CD4-positive, alpha-beta T cell treated with Interferon alpha-2 for 1 hour (primary cell): Measurements from ENCODE around the gene TEKT3.

Experiments
- DNase-seq, 2 donors: peaks; one replicate each; pipeline ENCODE4 v3.0.0-alpha.2; 2020 to 2022

The TEKT3 gene

DNA sequence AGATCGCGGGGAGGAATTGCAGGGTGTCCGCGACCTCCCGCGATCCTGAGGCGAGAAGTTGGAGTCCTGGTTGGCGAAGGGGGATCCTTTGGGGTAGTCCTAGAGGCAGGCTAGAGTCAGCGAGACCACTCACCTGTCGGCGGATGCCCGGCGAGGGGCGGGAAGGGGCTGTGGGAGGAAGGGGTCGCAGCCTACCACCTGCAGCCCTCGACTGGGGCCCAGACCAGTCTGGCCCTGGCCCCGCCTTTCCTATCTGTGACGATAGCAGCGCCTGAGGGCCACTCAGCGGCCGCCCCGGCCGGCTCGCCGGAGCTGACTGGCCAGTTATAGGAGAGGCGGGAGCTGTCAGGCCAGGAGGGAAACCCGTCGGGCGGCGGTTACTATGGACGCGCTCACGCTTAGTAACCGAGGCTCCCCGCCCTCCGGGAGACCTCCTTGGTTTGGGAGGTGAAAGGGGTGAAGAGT lies at the start of gene TEKT3:
TSS of gene TEKT3 (minus strand) at position 213 of the 465 bp plus-strand sequence. CDS start 10,012 bp downstream, outside the sequence.
- DNase-seq: no peak

DNA sequence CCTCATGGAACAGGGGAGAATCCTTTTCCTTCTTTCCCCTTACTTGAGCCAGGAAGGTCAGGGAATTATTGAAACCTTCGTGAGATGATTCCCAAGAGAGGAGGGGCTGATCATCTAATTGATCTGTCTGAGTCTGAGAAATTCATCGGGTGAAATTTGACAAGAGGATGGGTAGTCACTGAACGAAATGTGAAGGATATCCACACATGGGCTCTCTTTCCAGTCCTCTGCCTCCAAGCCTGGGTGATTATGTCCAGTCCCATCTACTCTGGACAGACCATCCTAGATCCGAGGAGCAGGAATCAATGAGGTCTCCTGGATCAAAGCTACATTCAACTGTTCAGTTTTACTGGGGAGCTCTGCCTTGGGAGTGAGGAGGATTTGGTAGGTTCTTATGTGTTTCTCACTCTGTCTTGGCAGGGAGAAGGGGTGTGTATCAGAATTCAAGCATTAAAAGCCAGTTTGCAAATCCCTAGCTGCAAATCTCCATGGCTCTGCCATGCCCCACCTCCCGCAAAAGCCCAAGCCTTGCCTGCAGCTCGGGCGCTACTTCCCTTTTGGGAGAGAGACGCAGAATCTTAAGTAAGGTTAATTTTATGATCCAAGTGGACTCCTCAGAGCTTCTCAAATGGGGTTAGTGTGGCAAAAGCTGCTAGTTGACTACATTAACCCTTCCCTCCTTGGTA lies 47.1 kb upstream of the TEKT3 start:
- no peak for DNase-seq

DNA sequence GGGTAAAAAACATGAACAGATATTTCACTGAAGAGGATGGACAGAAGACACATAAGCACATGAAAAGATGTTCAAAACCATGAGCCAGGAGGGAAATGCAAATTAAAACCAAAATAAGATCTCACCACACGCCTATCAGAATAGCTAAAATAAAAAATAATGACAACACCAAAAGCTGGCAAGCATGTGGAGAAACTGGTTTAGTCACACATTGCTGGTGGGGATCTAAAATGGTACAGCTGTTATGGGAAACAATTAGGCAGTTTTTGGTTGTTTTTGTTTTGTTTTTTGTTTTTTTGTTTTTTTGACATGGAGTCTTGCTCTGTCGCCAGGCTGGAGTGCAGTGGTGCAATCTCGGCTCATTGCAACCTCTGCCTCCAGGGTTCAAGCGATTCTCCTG lies 44.7 kb upstream of the TEKT3 start:
- DNase-seq: no peak

DNA sequence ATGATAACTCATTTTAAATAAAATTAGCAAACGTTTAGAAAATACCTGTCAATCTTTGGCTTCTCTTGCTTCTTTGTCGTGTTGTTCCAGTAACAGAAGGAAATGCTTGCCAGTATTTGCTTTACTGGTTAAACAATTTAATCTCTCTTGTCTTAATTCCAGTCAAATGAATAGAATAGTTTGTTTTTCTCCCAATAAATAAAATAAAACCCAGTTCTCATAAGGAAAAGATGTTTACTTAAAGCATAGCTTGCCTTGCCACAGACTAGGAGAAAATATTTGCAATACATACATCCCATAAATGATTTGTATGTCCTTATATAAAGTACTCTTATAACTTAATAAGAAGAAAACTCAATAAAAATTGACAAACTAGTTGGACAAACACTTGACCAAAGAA lies 43.9 kb upstream of the TEKT3 start:
- no peak for DNase-seq

DNA sequence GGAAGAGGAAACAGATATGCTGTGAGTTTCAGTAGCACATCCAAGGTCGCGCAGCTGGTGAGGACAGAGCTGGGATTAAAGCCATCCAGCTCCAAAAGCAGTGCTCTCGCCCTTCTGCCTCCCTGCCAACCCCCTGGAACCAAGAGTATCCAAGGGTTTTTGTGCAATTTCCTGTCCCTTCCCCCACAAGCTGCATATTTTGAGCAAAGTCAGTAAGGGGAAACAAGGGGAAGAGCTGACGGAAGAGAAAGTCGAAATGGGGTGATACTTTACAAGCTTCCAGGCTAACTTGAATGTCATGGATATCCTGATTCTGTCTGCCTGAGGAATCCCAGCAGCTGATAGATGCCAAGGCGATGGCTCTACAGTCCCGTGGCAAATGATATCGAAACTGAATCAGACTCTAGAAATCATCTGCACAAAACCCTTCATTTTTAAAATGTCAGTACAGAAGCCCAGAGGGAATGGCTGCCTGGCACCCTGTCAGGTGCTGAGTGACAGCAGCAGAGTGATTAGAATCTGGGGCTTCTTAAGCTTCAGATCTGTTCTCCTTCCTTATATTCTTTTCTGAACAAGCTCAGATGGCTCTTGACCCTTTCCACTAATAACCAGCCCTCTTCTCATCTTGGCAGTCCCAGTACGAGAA lies 42.9 kb upstream of the TEKT3 start:
- DNase-seq: no peak

DNA sequence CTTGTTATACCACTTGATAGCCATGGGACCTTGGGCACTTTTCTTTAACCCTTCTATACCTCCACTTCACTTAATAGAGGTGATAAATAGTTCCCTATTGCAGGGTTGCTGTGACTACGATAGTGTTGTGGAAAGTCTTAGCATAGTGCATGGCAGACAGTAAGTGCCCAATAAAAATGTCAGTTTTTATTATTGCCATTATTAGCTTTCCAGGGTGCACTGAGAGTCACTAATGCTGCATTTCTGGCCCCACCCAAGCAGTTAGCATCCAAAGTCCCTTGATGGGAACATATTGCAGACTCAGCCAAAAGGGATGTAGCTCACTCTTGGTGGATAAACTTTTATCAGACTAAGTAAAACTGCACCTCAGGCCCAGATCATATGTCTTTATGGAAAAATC lies 41.5 kb upstream of the TEKT3 start:
- no peak for DNase-seq

DNA sequence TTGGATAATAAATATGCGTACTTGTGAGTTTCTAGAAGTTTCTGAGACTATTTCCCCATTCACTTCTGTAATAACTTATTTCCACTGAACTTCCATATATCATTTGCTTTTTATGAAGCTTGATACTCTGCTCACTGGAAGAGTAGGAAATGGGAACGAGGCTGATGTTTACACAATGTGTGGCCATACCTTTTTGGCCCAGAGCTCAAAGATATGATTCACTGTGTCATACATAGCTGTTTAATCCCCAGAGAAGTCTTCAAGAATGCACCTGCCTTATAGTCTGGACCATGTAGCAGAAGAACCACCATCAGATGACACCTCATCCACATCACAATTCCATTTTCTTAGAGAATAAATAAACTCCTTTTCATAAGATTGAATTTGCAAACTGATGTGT lies 40.3 kb upstream of the TEKT3 start:
- no peak for DNase-seq

DNA sequence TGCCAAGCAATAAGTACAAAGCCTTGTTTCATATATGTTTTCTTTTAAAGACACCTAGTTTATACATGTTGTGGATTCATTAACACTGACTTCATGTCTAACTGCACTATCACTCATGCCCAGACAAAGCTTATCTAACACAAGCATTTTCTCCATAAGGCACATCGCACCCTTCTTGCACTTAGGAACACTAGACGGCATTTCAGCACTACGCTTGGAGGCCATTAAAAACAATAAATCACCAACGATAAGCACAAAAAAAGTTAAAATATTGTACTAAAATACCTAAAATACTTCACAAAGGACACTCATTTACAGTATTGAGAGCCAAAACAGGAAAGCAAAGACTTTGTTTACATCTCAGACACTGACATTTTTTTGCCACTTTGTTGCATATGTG lies 39.0 kb upstream of the TEKT3 start:
- DNase-seq: no peak

DNA sequence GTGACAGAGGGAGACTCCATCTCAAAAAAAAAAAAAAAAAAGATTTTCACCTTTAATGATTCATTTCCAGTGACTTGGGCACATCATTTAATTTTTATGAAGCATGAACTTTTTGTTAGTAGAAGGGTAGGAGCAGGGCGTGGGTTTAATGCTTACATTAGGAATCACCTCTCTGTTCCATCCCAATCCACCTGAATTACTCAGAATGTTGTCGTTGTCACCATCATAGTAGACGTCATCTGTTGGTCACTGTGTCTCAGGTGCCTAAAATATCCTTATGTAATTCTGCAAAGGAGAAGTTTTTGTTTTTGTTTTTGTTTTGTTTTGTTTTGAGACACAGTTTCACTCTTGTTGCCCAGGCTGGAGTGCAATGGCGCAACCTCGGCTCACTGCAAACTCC lies 38.3 kb upstream of the TEKT3 start:
- no peak for DNase-seq

DNA sequence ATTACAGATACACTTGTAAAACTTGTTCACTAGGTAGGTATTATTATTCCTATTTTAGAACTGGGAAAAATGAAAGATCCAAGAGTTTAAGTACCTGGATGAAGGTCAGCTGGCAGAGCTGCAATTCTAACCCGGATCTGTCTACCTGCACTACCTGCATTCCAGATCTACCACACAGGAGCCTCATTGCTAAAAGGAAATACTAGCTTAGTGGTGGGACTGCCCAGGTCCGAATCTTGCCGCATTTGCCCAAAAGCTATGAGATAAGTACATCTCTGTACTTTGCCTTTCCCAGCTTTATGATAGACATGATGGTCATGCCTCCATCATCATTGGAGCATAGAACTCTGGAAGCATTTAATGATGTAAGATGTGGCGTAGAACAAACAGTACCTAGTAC lies 36.8 kb upstream of the TEKT3 start:
- no peak for DNase-seq

DNA sequence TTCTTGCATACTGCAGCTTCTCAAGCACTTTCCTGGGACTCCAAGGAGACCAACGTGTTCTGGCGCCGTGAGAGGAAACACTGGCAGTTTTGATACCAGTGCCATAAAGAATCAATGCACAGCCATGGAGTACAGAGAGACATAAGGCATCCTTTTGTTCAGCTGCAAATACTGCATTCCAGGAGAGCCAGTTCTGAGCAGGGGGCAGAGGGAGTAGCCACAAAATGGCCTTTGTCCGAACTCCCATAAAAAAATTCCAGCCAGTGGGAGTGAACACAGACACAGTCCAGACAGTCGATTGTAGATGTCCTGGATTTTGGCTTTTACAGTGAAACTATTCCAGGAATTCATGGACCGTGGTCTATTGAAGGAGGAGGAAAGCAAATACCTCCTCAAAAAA lies 36.2 kb upstream of the TEKT3 start:
- no peak for DNase-seq

DNA sequence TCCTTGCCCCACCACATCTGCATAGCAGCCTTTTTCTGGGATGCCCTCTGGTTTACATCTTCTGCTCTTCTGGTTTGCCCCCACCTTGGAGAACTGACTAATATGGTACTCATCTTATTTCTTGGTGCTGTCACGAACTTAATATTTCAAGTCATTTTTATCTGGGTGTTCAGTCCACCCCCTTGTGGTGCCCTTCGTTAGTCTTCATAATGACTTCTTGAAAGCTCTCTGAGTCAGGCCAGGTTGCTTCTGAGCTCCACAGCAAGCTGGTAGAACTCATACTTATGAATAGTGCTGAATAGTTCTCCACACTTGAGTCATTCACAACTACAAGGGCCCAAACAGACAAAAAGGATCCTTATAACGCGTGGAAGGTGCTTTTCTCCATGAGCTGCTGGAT lies 35.8 kb upstream of the TEKT3 start:
- DNase-seq: no peak

DNA sequence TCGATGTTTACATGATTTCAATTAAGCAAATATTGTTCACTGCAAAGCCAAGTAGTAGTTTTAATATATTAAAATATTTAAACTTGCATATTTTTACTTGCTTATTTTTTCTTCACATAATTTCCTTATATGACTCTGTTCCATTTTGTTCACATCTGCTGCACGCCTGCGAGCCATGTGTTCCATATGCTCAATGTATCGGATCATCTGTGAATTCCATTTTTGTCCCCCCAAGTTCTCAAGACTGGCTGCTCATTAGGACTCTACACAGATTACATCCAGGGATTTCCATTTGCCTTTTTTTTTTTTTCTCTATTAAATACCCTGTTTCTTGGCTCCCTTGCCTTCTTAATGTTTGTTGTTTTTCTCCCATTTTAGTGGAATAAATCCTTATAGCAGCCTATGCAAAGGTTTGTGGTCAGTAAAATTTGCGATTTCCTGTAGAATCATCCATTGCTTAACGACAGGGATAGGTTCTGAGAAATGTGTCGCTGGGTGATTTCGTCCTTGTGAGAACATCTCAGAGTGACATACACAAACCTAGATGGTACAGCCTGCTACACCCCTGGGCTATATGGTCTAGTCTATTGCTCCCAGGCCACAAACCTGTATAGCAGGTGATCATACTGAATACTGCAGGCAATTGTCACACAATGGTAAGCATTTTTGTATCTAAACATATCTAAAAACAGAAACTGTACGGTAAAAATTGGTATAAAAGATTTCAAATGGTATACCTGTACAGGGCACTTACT lies 30.2 kb upstream of the TEKT3 start:
- no peak for DNase-seq

DNA sequence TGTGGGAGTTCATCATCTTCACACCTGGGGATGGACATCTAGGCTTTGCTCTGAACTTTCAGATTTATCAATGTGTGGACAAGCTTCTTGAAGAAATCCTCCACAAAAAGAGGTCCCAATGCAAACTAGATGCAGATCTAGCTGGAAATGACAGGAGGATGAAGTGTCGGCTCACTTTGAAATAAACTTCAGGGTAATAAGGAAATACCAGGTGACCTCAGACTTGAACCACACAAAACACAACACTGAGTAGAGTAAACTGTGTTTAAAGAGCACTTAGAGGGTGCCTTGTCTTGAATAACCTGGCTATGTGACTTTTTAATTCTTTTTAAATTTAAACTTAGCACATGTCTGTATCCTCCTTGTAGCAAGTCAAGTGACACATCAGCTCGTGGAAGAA lies 27.2 kb upstream of the TEKT3 start:
- no peak for DNase-seq

DNA sequence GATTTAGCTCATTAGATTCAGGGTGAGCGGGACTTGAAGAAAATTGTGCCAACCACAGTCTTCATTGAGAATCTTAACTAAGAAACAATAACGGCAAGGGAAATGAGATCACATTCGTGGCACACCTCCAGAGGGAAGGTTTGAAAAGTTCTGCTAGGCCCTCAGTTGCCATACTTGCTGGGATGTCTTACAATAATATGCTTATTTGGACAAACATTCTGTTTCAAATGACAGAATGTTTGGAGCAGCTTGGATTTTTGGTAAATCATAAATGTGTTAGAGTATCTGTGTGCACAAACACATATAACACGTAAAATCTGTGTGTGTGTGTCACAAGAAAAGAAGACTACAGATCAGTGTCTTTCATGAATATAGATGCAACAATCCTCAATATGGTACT lies 24.6 kb upstream of the TEKT3 start:
- no peak for DNase-seq

DNA sequence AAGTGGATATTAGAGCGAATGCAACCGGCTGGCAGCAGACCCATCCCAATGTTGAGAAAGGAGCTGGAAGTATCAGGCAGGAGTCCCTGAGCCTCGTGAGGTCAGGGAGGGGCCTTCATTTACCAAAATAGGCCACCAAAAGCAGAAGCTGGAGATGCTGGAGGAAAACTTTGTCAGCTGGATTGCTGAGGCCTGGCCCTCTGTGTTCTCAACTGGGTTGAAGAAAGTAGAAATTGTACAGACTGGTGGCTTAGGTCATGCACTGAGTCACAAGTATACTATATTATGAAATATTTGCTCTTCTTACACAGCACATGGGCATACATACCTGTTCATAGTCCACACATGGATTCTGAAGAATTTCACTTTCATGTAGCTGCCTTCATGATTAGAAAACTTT lies 23.2 kb upstream of the TEKT3 start:
- DNase-seq: no peak

DNA sequence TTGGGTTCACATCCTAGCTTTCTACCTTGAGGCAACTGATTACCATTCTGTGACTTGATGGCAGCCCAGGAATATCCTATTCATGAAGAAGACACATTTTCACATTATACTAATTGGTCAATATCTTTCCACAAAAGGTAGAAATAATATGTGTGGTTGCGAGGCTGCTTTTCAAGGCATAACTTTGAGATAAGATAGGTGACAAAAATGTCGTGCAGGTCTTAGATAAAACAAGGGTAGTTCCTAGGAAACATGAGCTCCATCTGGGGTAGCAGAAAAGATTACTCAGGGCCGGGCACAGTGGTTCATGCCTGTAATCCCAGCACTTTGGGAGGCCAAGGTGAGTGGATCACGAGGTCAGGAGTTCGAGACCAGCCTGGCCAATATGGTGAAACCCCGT lies 22.3 kb upstream of the TEKT3 start:
- DNase-seq: no peak

DNA sequence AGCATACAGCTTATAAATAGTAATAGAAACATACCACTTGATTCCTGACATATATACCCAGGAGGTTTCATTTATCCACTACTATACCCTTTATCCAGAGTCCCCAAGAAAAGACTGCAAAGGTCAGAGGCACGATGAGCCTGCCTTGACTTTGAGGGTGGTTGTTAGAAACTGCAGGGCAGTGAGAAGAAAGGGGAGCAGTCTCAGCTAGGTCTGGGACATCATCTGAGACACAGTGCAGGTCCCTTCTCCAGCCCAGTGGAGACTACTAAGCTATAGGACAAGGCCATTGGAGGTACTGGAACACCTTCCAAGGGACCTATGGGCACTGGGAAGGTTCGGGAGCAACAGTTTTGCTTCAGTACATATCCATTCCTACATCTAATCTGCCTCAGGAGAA lies 20.2 kb upstream of the TEKT3 start:
- no peak for DNase-seq

DNA sequence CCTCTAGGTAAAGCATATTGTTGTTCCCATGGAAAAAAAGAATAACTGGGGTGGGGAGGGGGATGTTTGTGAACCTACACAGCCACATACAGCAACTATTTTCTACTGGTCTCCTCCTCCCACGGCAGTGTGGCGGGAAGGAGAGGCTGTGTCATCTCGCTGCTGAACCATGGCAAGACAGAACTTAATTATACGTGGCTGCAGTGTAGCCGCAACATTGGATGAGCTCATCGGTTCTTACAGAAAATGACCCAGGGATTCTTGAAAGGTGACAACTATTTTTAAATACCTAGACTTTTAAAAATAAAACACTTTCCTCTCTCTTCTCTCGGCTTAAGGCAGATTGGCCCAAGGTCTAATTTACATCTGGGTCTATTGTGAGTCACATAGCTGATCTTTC lies 19.8 kb upstream of the TEKT3 start:
- DNase-seq: no peak

DNA sequence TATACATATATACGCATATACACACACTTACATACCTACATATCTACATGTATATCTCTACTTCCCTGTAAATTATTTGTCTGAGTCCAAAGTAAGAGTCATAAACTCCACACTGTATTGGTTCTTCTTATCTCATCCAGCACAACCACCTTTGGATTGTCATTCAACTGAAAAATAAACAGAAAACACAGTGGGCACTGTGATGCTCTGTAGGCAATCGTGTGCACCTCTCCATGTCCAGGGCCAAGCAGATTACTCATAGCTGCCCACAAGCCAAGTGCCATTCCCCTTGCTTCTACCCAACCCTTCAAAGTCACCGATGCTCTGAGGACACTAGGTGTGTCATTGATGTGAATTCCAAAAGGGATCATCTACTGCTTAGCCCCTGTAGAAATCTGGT lies 12.9 kb upstream of the TEKT3 start:
- DNase-seq: no peak

DNA sequence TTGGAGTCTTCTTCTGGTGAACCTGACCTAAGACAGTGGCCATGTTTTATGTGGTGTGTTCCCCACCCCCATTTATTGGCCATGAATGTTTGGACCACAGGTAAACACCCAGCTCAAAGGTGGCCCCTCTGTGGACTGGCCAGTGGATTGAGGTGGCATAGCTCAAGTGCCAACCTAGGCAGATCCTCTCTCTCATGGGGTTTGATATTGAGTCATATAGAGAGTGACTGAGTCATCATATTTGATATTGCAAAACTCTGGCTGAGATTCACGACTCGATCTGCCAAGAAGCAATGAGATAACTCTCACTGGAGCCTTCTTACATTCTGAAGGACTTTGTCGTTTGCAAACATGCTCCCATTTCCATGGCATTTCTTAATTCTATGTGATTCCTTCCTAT lies 10.5 kb upstream of the TEKT3 start:
- DNase-seq: no peak

DNA sequence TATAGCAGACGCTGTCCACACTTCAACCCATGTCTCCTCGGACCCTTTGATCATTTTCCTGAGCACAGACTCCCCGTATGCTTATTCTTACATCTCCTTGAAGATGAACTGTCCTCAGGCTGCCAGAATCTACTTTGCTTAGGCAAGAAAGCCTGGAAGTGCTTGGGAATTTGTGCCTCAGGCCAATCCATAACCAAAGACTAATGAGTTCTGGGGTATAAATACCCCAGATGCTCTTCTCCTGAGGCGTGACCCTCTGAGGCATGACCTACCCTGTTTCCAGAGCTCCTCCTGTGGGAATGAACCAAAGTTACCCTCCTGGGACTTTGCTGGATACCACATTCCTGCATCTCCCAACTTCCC lies 10.1 kb upstream of the TEKT3 start:
- no peak for DNase-seq

DNA sequence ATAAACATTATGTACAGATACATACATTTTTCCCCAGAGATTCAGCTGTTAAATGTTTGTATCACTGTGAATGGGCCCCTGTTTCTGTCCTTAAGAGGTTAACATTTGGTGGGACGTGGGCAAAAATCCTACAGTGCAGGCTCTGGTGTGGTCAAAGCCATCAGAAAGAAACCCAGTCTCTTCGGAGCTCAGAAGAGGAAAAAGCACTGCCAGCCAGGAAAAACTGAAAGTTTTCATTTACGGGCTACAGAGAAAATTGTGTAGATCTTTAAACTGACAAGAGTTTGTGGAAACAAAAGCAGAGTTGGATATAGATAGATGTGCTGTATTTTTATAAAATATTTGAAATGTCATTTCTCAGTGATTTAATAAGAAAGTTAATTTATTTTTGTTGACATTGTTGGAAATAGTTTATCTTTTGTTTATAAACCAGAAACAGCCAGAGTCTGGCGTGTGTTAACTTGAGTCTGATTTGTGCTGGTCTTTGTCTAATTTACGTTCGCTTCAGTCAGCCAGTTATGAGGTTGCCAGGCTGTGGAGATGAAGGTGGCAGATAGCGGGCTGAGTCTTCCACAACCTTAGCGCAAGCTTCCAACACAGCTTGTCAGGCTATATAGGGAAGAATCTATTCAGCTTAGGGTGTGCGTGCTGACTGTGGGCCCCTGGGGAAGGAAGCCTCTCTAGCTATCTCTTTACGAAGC lies 9.5 kb upstream of the TEKT3 start:
- no peak for DNase-seq

DNA sequence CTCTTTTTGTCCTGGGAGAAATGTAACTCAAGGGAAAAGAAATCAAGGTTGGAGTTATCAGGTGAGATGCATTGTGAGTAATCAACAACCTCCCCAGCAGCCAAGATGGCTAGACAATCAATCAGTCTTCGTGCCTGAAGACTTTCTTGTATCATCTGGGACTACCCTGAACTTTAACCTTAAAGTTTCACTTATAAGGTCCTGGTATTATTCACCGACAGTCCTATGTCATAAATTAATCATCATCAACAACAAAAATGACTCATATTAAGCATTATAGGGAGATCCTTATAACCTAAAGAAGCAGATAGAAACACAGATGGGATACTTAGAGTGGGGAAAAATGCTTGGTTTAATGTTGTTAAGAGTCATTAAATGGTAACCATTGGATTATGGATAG lies 7.7 kb upstream of the TEKT3 start:
- no peak for DNase-seq
